Body of pancreas (tissue), 4 donors: ENCODE data around the gene MEIS2.

Experiments
- CTCF ChIP-seq, 7 experiments: fragments of 450-650 bp in 4 of 7; fragments of 200-600 bp in 3 of 7; sonication (generic) in 3 of 7; IDR thresholded peaks; one replicate each; pipeline ENCODE4 v1.5.1; 2016 to 2019; ENCODE audit warnings: antibody characterized with exemption in 7 of 7
- POLR2A ChIP-seq, 3 donors: fragments of 450-650 bp; IDR thresholded peaks; one replicate each; pipeline ENCODE4 v1.6.1; 2016; ENCODE audit warnings: antibody characterized with exemption in 3 of 3, mild to moderate bottlenecking in 2 of 3

DNA sequence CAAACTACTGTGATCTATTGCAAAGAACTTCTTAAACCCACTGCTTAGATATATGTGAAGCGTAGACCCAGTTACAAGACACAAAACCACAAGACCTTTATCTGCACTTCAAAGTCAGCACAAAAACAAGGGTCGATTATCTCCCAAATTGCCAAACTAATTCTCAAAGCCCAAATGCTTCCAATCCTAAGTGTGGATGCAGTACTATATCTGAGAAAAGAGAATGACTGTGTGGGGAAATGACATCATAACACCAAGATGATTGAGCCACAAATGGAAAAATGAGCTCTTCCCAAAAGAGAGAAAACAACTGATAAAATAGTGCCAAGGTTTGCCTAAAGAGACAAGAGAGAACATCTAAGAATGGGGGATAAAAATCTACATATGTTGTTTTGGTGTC is 86.2 kb downstream of the MEIS2 start:
- TF ChIP-seq CTCF (IDR thresholded peaks at IDR 0.05) (no peak), POLR2A (IDR thresholded peaks at IDR 0.05) (no peak)
